HepG2 (cell line): ENCODE results near the gene RABL2A.
"Not testable (repeated sequence)": the region's sequence is repeated elsewhere in the genome, so short reads cannot be mapped to it uniquely, and the experiment has no call there.

ENCODE experiments used
- BRCA1 ChIP-seq: sonication (generic); formaldehyde crosslinking; IDR thresholded peaks from 2 replicates; pipeline ENCODE4 v1.4.0; 2020; ENCODE audit warnings: missing genetic modification reagents
- CEBPZ ChIP-seq: IDR thresholded peaks from 2 replicates; pipeline ENCODE4 v1.6.1; 2012; ENCODE audit warnings: low read length, improper control_type of control experiment
- EP300 ChIP-seq, 3 experiments: sonication (generic) in 1 of 3; formaldehyde crosslinking in 1 of 3; IDR thresholded peaks; 2 replicates each; pipeline versions ENCODE4 v1.5.1 to v1.6.1; 2011 to 2020; ENCODE audit warnings: low read depth in 2 of 3, low read length in 2 of 3, borderline replicate concordance in 1 of 3, improper control_type of control experiment in 1 of 3, mild to moderate bottlenecking in 1 of 3, missing genetic modification reagents in 1 of 3, moderate library complexity in 1 of 3
- HDAC6 ChIP-seq: fragments of 200-600 bp; sonication (generic); IDR thresholded peaks from 2 replicates; pipeline ENCODE4 v1.7.0; 2017; ENCODE audit warnings: mild to moderate bottlenecking, antibody characterized with exemption, low read length, low read depth
- KDM1A ChIP-seq: IDR thresholded peaks from 2 replicates; pipeline ENCODE4 v1.6.1; 2016; ENCODE audit warnings: missing compliant biosample characterization
- KLF9 ChIP-seq: IDR thresholded peaks from 2 replicates; pipeline ENCODE4 v1.6.1; 2016; ENCODE audit warnings: low read depth
- PAWR ChIP-seq: sonication (generic); formaldehyde crosslinking; IDR thresholded peaks from 2 replicates; pipeline ENCODE4 v1.4.0; 2020; ENCODE audit warnings: missing genetic modification reagents, mild to moderate bottlenecking, borderline replicate concordance
- POLR2A ChIP-seq, 2 experiments: IDR thresholded peaks; 2 replicates each; pipeline ENCODE4 v1.6.1; 2011; ENCODE audit warnings: low read depth in 2 of 2, low read length in 2 of 2, mild to moderate bottlenecking in 1 of 2, moderate library complexity in 1 of 2; ENCODE audit not compliant: insufficient read depth in 1 of 2
- POLR2AphosphoS5 ChIP-seq: IDR thresholded peaks from 2 replicates; pipeline ENCODE4 v1.6.1; 2012; ENCODE audit warnings: low read depth, low read length
- TCF7L2 ChIP-seq: IDR thresholded peaks from 2 replicates; pipeline ENCODE4 v1.6.1; 2011; ENCODE audit warnings: mild to moderate bottlenecking, low read depth, low read length, moderate library complexity
- ZZZ3 ChIP-seq: sonication (generic); formaldehyde crosslinking; IDR thresholded peaks from 2 replicates; pipeline ENCODE4 v1.4.0; 2020; ENCODE audit warnings: missing genetic modification reagents, mild to moderate bottlenecking, borderline replicate concordance
- TF ChIP-seq, protein P1 (sequence below): sonication (generic); formaldehyde crosslinking; IDR thresholded peaks from 2 replicates; pipeline ENCODE4 v1.5.0; 2020; ENCODE audit warnings: missing genetic modification reagents
- TF ChIP-seq, protein P2 (sequence below), 2 experiments: sonication (generic) in 1 of 2; formaldehyde crosslinking in 1 of 2; IDR thresholded peaks; 2 replicates each; pipeline versions ENCODE4 v1.4.0 to v1.6.1; 2018 to 2020; ENCODE audit warnings: missing genetic modification reagents in 2 of 2, borderline replicate concordance in 1 of 2, low read depth in 1 of 2, mild to moderate bottlenecking in 1 of 2, missing biosample characterization in 1 of 2

DNA sequence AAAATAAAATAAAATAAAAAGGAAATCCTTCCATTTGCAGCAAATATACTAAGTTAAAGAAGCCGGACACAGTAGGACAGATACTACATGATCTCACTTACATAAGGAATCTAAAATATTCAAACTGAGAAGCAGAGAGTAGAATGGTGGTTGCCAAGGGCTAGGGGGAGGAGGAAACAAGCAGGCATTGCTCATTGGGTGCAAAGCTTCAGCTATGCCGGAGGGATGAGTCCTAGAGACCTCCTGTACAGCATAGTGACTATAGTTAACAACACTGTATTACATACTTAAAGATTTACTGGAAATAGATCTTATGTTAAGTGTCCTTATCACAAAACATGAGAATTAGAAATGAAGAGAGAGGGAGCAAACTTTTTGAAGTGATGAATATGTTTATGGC, 19.2 kb downstream of the RABL2A start:
- not testable (repeated sequence) for TF ChIP-seq EP300 (IDR thresholded peaks at IDR 0.05; ENCODE audit: low read depth in 2 of 2, low read length in 2 of 2); EP300 (CRISPR knock-in tag; IDR thresholded peaks at IDR 0.05; ENCODE audit: borderline replicate concordance); PAWR; POLR2A (IDR thresholded peaks at IDR 0.05; ENCODE audit: insufficient read depth in 1 of 2, low read depth in 2 of 2, low read length in 2 of 2); POLR2AphosphoS5; HDAC6; BRCA1 (CRISPR knock-in tag); ZZZ3 (CRISPR knock-in tag); KDM1A; TCF7L2; CEBPZ; KLF9 (CRISPR knock-in tag)
- TF ChIP-seq, protein P1, sequence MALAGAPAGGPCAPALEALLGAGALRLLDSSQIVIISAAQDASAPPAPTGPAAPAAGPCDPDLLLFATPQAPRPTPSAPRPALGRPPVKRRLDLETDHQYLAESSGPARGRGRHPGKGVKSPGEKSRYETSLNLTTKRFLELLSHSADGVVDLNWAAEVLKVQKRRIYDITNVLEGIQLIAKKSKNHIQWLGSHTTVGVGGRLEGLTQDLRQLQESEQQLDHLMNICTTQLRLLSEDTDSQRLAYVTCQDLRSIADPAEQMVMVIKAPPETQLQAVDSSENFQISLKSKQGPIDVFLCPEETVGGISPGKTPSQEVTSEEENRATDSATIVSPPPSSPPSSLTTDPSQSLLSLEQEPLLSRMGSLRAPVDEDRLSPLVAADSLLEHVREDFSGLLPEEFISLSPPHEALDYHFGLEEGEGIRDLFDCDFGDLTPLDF (CRISPR knock-in tag): not testable (repeated sequence)
- TF ChIP-seq, protein P2, sequence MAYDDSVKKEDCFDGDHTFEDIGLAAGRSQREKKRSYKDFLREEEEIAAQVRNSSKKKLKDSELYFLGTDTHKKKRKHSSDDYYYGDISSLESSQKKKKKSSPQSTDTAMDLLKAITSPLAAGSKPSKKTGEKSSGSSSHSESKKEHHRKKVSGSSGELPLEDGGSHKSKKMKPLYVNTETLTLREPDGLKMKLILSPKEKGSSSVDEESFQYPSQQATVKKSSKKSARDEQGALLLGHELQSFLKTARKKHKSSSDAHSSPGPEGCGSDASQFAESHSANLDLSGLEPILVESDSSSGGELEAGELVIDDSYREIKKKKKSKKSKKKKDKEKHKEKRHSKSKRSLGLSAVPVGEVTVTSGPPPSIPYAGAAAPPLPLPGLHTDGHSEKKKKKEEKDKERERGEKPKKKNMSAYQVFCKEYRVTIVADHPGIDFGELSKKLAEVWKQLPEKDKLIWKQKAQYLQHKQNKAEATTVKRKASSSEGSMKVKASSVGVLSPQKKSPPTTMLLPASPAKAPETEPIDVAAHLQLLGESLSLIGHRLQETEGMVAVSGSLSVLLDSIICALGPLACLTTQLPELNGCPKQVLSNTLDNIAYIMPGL (CRISPR knock-in tag; IDR thresholded peaks at IDR 0.05; ENCODE audit: borderline replicate concordance in 1 of 2, low read depth in 1 of 2): not testable (repeated sequence)
